Testis (tissue), 3 donors: Measurements from ENCODE around the gene ITGA5. TPM values are rescaled to one million over a fixed set of nuclear protein-coding genes. Genes with fewer than 3 reads are reported as not detected.

Source experiments
- DNase-seq: peaks from one replicate; pipeline ENCODE4 v3.0.0-alpha.2; 2019
- H3K27ac ChIP-seq, 2 donors: fragments of 200-600 bp; sonication (generic); one replicate each; pipeline ENCODE4 v1.5.1; 2019
- H3K27me3 ChIP-seq: fragments of 200-600 bp; sonication (generic); one replicate; pipeline ENCODE4 v1.5.1; 2019
- H3K36me3 ChIP-seq: fragments of 200-600 bp; sonication (generic); one replicate; pipeline ENCODE4 v1.5.1; 2017; ENCODE audit warnings: low read depth; ENCODE audit errors: missing control alignments
- H3K4me1 ChIP-seq: fragments of 200-600 bp; sonication (generic); one replicate; pipeline ENCODE4 v1.5.1; 2019
- H3K4me3 ChIP-seq, 2 donors: fragments of 200-600 bp; sonication (generic); one replicate each; pipeline ENCODE4 v1.5.1; 2017 to 2019
- H3K9me3 ChIP-seq: fragments of 200-600 bp; sonication (generic); one replicate; pipeline ENCODE4 v1.5.1; 2017
- POLR2A ChIP-seq: fragments of 450-650 bp; IDR thresholded peaks from one replicate; pipeline ENCODE4 v1.6.1; 2017; ENCODE audit warnings: antibody characterized with exemption, mild to moderate bottlenecking, moderate library complexity
- WGBS, 2 donors: methylation state at CpG; one replicate each; pipeline ENCODE4 v1.1.5; 2018; 5-methylcytosine and 5-hydroxymethylcytosine counted together
- intact Hi-C: fragments of 100-400 bp; cut with DNase I; formaldehyde crosslinking; loops from one replicate; pipeline ENCODE4 v1.15.1; 2023; ENCODE audit warnings: low total_unique reads
- polyA plus RNA-seq: library from polyadenylated mRNA; stranded (reverse); fragments of 350-450 nt; fragmentation: Illumina TruSeq; extraction: RNeasy Lipid Tissue Mini Kit (QIAGEN cat#74804); gene quantifications from one replicate; pipeline ENCODE4 v1.2.3, GENCODE V29; 2014; ENCODE audit warnings: low read depth, low replicate concordance; ENCODE audit not compliant: insufficient read depth
- total RNA-seq, 2 donors: library from RNA; depleted of rRNA; stranded (reverse); fragments of >200 nt; gene quantifications; one replicate each; pipeline ENCODE4 v1.2.3, GENCODE V29; 2016
- TF ChIP-seq, protein P1 (sequence below), 3 experiments: fragments of 450-650 bp in 2 of 3; fragments of 200-600 bp in 1 of 3; sonication (generic) in 1 of 3; IDR thresholded peaks; one replicate each; pipeline ENCODE4 v1.5.1; 2016 to 2019; ENCODE audit warnings: antibody characterized with exemption in 3 of 3, mild to moderate bottlenecking in 2 of 3, moderate library complexity in 1 of 3

The ITGA5 gene
- total and polyA plus RNA-seq, 3 donors from 2014 or later = 9.0 to 16.3 (median 10.7) TPM

DNA sequence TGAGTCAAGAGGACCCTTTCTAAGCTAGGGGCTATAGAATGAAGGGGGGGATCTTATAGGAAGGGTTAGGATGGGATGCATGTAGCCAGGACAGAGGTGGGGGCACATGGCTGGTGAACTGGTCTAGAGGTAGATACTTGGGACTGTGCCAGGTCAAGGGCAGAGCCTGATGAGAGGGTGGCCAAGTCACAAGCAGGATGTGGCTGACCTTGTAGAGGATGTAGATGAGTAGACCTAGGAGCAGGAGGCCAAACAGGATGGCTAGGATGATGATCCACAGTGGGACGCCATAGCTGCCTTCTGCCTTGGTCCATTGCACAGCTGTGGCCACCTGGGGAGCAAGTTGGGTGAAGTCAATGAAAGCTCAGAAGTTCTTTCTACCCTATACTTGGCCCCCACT, 21.9 kb downstream of the ITGA5 start:
- no peak overlapping the region for H3K27ac ChIP-seq
- H3K4me3 ChIP-seq = no peak overlapping the region
- DNase-seq = no peak
- intact Hi-C loops = loop anchor here (5.0 kb wide), 1 partner anchor 40 kb away; no protein-coding TSS in a partner anchor
- no peaks in the 10 kb centered on the region for H3K27me3 ChIP-seq
- WGBS, 2 donors = 88 to 100% methylated on average over 1 of the region's 1 CpG
- H3K4me1 ChIP-seq = no peaks in the 10 kb centered on the region
- no peaks in the 10 kb centered on the region for H3K9me3 ChIP-seq
- TF ChIP-seq POLR2A = no peak
- TF ChIP-seq, protein P1, sequence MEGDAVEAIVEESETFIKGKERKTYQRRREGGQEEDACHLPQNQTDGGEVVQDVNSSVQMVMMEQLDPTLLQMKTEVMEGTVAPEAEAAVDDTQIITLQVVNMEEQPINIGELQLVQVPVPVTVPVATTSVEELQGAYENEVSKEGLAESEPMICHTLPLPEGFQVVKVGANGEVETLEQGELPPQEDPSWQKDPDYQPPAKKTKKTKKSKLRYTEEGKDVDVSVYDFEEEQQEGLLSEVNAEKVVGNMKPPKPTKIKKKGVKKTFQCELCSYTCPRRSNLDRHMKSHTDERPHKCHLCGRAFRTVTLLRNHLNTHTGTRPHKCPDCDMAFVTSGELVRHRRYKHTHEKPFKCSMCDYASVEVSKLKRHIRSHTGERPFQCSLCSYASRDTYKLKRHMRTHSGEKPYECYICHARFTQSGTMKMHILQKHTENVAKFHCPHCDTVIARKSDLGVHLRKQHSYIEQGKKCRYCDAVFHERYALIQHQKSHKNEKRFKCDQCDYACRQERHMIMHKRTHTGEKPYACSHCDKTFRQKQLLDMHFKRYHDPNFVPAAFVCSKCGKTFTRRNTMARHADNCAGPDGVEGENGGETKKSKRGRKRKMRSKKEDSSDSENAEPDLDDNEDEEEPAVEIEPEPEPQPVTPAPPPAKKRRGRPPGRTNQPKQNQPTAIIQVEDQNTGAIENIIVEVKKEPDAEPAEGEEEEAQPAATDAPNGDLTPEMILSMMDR (IDR thresholded peaks at IDR 0.05) = no peak
- no peaks in the 10 kb centered on the region for H3K36me3 ChIP-seq

DNA sequence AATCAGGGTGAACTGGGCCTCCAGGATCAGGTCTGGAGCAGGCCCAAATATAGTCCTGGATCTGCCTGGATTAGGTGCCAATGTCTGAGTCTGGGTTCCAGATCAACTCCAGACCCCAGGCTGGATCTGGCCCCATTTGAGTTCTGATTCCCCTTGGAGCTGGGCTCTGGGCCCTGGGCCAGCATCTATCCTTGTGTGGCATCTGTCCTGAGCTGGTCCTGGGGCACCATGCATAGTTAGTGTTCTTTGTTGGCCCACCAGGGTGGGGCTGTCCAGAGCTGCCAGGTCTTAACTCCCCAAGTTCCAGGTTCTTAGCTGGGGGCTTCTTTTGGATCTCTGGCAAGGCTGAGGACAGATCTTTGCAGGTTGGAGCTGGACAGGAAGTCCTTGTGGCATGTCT, 23.5 kb downstream of the ITGA5 start:
- Histone ChIP-seq H3K4me1 (peaks cover 3% of the 10 kb centered on the region), H3K9me3 (no peaks in the 10 kb centered on the region), H3K36me3 (no peaks in the 10 kb centered on the region), H3K27ac (no peak overlapping the region), H3K27me3 (no peaks in the 10 kb centered on the region), H3K4me3 (no peak overlapping the region)
- no peak for DNase-seq
- no peak for TF ChIP-seq POLR2A
- TF ChIP-seq, protein P1 (IDR thresholded peaks at IDR 0.05) = no peak
- intact Hi-C loops = loop anchor here (5.0 kb wide), 1 partner anchor 42 kb away; no protein-coding TSS in a partner anchor

DNA sequence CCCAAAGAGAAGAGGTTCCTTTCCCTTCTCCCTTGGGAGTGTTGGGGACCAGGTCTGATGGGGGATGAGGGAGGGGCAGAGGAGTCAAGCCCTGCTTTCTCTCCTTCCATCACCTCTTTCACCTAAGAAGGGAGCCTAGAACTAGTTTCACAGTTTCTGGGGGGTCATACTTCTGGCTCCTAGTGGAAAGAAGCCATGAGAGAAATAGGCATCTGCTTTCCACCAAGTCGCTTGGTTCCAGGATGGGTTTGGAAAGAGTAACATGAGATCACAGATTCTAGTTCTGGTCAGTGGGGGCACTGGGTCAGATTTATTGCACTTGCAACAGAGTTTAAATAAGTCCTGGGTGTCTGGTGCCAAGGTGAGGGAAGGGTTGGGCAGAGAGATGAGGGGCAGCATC, 24.1 kb downstream of the ITGA5 start:
- no peaks in the 10 kb centered on the region for H3K9me3 ChIP-seq
- no peak overlapping the region for H3K27ac ChIP-seq
- DNase-seq = no peak
- H3K36me3 ChIP-seq = no peaks in the 10 kb centered on the region
- intact Hi-C loops = loop anchor here (5.0 kb wide), 1 partner anchor 42 kb away; no protein-coding TSS in a partner anchor
- no peak for TF ChIP-seq POLR2A
- TF ChIP-seq, protein P1 (IDR thresholded peaks at IDR 0.05) = no peak
- no peak overlapping the region for H3K4me3 ChIP-seq
- WGBS, 2 donors = 100% methylated on average over 1 of the region's 1 CpG
- no peaks in the 10 kb centered on the region for H3K27me3 ChIP-seq
- H3K4me1 ChIP-seq = peaks cover 3% of the 10 kb centered on the region

DNA sequence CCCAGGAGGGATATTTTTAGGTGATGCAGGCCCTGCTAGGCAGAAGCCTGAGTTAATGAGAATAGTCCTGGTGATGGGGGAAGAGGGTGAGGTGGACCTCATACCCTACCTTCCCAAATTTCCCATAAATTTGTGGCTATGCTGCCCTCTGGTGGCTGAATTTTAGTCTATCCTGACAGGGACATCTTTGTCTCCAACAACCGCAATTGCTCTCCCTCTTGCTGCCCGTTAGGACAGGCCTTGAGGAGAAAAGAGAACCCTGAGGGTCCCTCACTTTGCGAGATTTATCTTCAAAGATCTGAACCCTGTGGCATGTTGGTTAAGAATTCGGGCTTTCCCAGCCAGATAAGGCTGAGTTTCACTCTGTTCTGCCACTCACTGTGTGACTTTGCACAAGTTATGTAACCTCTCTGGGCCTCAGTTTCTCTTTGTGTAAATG, 24.8 kb downstream of the ITGA5 start:
- no peak overlapping the region for H3K27ac ChIP-seq
- H3K9me3 ChIP-seq = no peaks in the 10 kb centered on the region
- TF ChIP-seq, protein P1 (IDR thresholded peaks at IDR 0.05) = peak in 2 of 3 experiments; percentile 52 to 82
- no peak for TF ChIP-seq POLR2A
- WGBS, 2 donors = 54 to 60% methylated on average over 4 of the region's 4 CpGs
- H3K27me3 ChIP-seq = no peaks in the 10 kb centered on the region
- peak; percentile 71 for DNase-seq
- H3K4me1 ChIP-seq = peaks cover 3% of the 10 kb centered on the region
- intact Hi-C loops = no loop called here
- H3K36me3 ChIP-seq = no peaks in the 10 kb centered on the region
- no peak overlapping the region for H3K4me3 ChIP-seq

DNA sequence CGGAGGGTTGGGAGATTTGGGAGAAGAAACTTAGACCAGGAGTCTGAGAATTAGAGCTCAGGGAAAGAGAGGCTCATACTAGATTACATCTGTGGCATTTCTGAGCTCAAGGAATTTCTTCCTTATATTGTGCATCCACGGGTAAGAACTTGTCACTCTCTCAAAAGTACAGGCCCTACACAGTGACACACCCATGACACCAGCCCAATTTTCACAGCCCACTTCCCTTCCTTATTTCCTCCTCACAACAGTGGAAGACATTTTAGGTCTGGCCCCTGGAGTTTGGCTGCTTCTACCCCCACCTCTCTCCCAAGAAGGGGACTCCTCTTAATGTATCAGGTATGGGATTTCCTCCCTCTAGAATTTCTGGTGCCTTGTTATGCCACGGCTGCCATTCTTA, 25.3 kb downstream of the ITGA5 start:
- H3K27ac ChIP-seq = no peak overlapping the region
- no peaks in the 10 kb centered on the region for H3K9me3 ChIP-seq
- no peaks in the 10 kb centered on the region for H3K36me3 ChIP-seq
- no peak overlapping the region for H3K4me3 ChIP-seq
- WGBS, 2 donors = 70 to 79% methylated on average over 3 of the region's 3 CpGs
- peaks cover 3% of the 10 kb centered on the region for H3K4me1 ChIP-seq
- intact Hi-C loops = no loop called here
- TF ChIP-seq POLR2A = no peak
- TF ChIP-seq, protein P1 (IDR thresholded peaks at IDR 0.05) = no peak
- DNase-seq = no peak
- H3K27me3 ChIP-seq = no peaks in the 10 kb centered on the region
